Fibroblast of villous mesenchyme (primary cell): ENCODE results near the gene C1orf141. TPM values are rescaled to one million over a fixed set of nuclear protein-coding genes. Genes with fewer than 3 reads are reported as not detected.
A peak's percentile ranks its signal among the peaks of the same experiment; 100 is the strongest.

ENCODE experiments used
- DNase-seq: peaks from one replicate; pipeline ENCODE4 v3.0.0-alpha.2; 2010; ENCODE audit warnings: low read depth
- H3K4me3 ChIP-seq: 2 replicates; pipeline ENCODE4 v1.5.1; 2011; ENCODE audit warnings: low read depth, mild to moderate bottlenecking, low read length
- CTCF ChIP-seq: IDR thresholded peaks from 2 replicates; pipeline ENCODE4 v1.5.1; 2012; ENCODE audit warnings: low read depth, mild to moderate bottlenecking, low read length; ENCODE audit not compliant: insufficient read depth
- total RNA-seq: library from RNA; depleted of rRNA; stranded (reverse); fragments of >200 nt; gene quantifications from 2 replicates; pipeline ENCODE4 v1.2.3, GENCODE V29; 2012

C1orf141 gene
- total RNA-seq, 1 donor: not detected

GRCh38 chr1:67058761-67059160 is 76.0 kb downstream of the C1orf141 start:
- no peak overlapping the region for H3K4me3 ChIP-seq
- peak; percentile 46 for DNase-seq
- no peak for TF ChIP-seq CTCF

- DNase-seq: no peak
- no peak for TF ChIP-seq CTCF
- no peak overlapping the region for H3K4me3 ChIP-seq
These were observed 76.5 kb downstream of the C1orf141 start for GRCh38 chr1:67058242-67058641.

GRCh38 chr1:67053785-67054772 is 80.7 kb downstream of the C1orf141 start, which contains the start of gene SLC35D1:
Gene SLC35D1 (minus strand): TSS chr1:67054148. CDS start chr1:67054013, 135 bp downstream.
- DNase-seq: peak; percentile 68
- no peak for TF ChIP-seq CTCF
- peak within 1 kb of the TSS; percentile 88 for H3K4me3 ChIP-seq

GRCh38 chr1:67053535-67053784 is 81.3 kb downstream of the C1orf141 start:
- peak; percentile 68 for DNase-seq
- peak overlapping the region; percentile 88 for H3K4me3 ChIP-seq
- TF ChIP-seq CTCF: no peak

GRCh38 chr1:67052741-67053534 is 81.8 kb downstream of the C1orf141 start:
- DNase-seq: peak; percentile 68
- peak overlapping the region; percentile 88 for H3K4me3 ChIP-seq
- no peak for TF ChIP-seq CTCF

GRCh38 chr1:67051196-67051595 is 83.6 kb downstream of the C1orf141 start:
- DNase-seq: no peak
- H3K4me3 ChIP-seq: peak overlapping the region; percentile 17
- no peak for TF ChIP-seq CTCF
